IMR-90 (cell line): ENCODE measurements around the gene MLX. TPM values are rescaled to one million over a fixed set of nuclear protein-coding genes. Genes with fewer than 3 reads are reported as not detected.

Experiments
- ATAC-seq: fragments of 200-7000 bp; cut with Tn5 transposase; 2 replicates; pipeline ENCODE4 v1.9.1; 2020; ENCODE audit warnings: low read depth, mild to moderate bottlenecking, moderate library complexity
- BruUV-seq: library from RNA; stranded (reverse); fragments of 400-500 nt; replicated peaks from 2 replicates; lab custom pipeline; 2021; lab: Mats Ljungman, UMichigan
- CTCF ChIA-PET: fragments of 300-600 bp; formaldehyde crosslinking; extraction: SDS; loops from one replicate; lab custom pipeline; 2021; ENCODE audit warnings: antibody characterized with exemption; lab: Yijun Ruan, JAX
- POLR2A ChIA-PET: fragments of 300-600 bp; sonication (Branson Sonifier 250); formaldehyde crosslinking; loops from one replicate; lab custom pipeline; 2022; ENCODE audit warnings: antibody characterized with exemption; ENCODE audit not compliant: unreplicated experiment; lab: Charles Lee
- DNase-seq: peaks from one replicate; pipeline ENCODE4 v3.0.0; 2013
- H2AFZ ChIP-seq: replicated peaks from 2 replicates; pipeline ENCODE3; 2013; ENCODE audit warnings: low read length, mild to moderate bottlenecking; ENCODE audit not compliant: poor library complexity
- H2AK5ac ChIP-seq: 2 replicates; pipeline ENCODE4 v1.6.1; 2013; ENCODE audit warnings: low read depth, low read length, inconsistent platforms
- H2AK9ac ChIP-seq: replicated peaks from 2 replicates; pipeline ENCODE3; 2013; ENCODE audit warnings: mild to moderate bottlenecking, low read depth, low read length, moderate library complexity; ENCODE audit not compliant: poor library complexity
- H2BK120ac ChIP-seq: 2 replicates; pipeline ENCODE4 v1.6.1; 2013; ENCODE audit warnings: low read depth, low read length, inconsistent platforms
- H2BK15ac ChIP-seq: 3 replicates; pipeline ENCODE4 v1.6.1; 2013; ENCODE audit warnings: low read depth, low read length, inconsistent platforms
- H2BK20ac ChIP-seq: 2 replicates; pipeline ENCODE4 v1.6.1; 2013; ENCODE audit warnings: low read depth, mild to moderate bottlenecking, inconsistent platforms, low read length, moderate library complexity
- H2BK5ac ChIP-seq: 2 replicates; pipeline ENCODE4 v1.6.1; 2013; ENCODE audit warnings: mild to moderate bottlenecking, low read depth, low read length, inconsistent platforms; ENCODE audit not compliant: poor library complexity, severe bottlenecking
- H3K14ac ChIP-seq: replicated peaks from 2 replicates; pipeline ENCODE4 v1.6.1; 2013; ENCODE audit warnings: low read depth, low read length, inconsistent platforms
- H3K18ac ChIP-seq: 2 replicates; pipeline ENCODE4 v1.6.1; 2013; ENCODE audit warnings: low read depth, low read length, control low read depth
- H3K23ac ChIP-seq: 2 replicates; pipeline ENCODE4 v1.6.1; 2013; ENCODE audit warnings: low read depth, low read length, inconsistent platforms
- H3K27ac ChIP-seq: 2 replicates; pipeline ENCODE4 v1.5.1; 2013; ENCODE audit warnings: mild to moderate bottlenecking, control low read depth, low read length; ENCODE audit not compliant: insufficient read depth
- H3K27me3 ChIP-seq: 2 replicates; pipeline ENCODE4 v1.6.1; 2013; ENCODE audit warnings: low read length; ENCODE audit not compliant: control insufficient read depth, insufficient read depth
- H3K36me3 ChIP-seq: 2 replicates; pipeline ENCODE4 v1.6.1; 2013; ENCODE audit warnings: low read length, mixed read lengths; ENCODE audit not compliant: control insufficient read depth, insufficient read depth
- H3K4ac ChIP-seq: 2 replicates; pipeline ENCODE4 v1.6.1; 2013; ENCODE audit warnings: low read depth, low read length, inconsistent platforms
- H3K4me1 ChIP-seq: 2 replicates; pipeline ENCODE4 v1.6.1; 2013; ENCODE audit warnings: low read length, mixed read lengths; ENCODE audit not compliant: control insufficient read depth, insufficient read depth
- H3K4me2 ChIP-seq: 2 replicates; pipeline ENCODE4 v1.6.1; 2013; ENCODE audit warnings: low read depth, mild to moderate bottlenecking, control low read depth, low read length, moderate library complexity
- H3K4me3 ChIP-seq: 2 replicates; pipeline ENCODE4 v1.5.1; 2013; ENCODE audit warnings: low read depth, mild to moderate bottlenecking, control low read depth, low read length, moderate library complexity; ENCODE audit not compliant: insufficient read depth
- H3K56ac ChIP-seq: 2 replicates; pipeline ENCODE4 v1.6.1; 2013; ENCODE audit warnings: low read length, inconsistent platforms; ENCODE audit not compliant: insufficient read depth; ENCODE audit errors: extremely low read depth
- H3K79me1 ChIP-seq, 2 experiments: 2 replicates each; pipeline ENCODE4 v1.6.1; 2013; ENCODE audit warnings: low read length in 2 of 2, inconsistent platforms in 1 of 2, low read depth in 1 of 2
- H3K9ac ChIP-seq: 2 replicates; pipeline ENCODE4 v1.6.1; 2013; ENCODE audit warnings: low read depth, low read length, control low read depth
- H3K9me1 ChIP-seq: 2 replicates; pipeline ENCODE4 v1.6.1; 2013; ENCODE audit warnings: low read length, inconsistent platforms; ENCODE audit not compliant: insufficient read depth
- H3K9me3 ChIP-seq: 2 replicates; pipeline ENCODE4 v1.6.1; 2013; ENCODE audit warnings: low read length; ENCODE audit not compliant: control insufficient read depth, insufficient read depth
- H4K20me1 ChIP-seq: 2 replicates; pipeline ENCODE4 v1.6.1; 2013; ENCODE audit warnings: low read length, inconsistent platforms; ENCODE audit not compliant: insufficient read depth
- H4K5ac ChIP-seq: 2 replicates; pipeline ENCODE4 v1.6.1; 2013; ENCODE audit warnings: mild to moderate bottlenecking, low read depth, low read length, control low read depth
- H4K8ac ChIP-seq, 2 experiments: 2 replicates each; pipeline ENCODE4 v1.6.1; 2013; ENCODE audit warnings: low read depth in 2 of 2, low read length in 2 of 2, control low read depth in 1 of 2, inconsistent platforms in 1 of 2
- H4K91ac ChIP-seq: 2 replicates; pipeline ENCODE4 v1.6.1; 2013; ENCODE audit warnings: low read depth, low read length, inconsistent platforms; ENCODE audit not compliant: insufficient read depth
- BHLHE40 ChIP-seq: fragments of 150-350 bp; IDR thresholded peaks from 2 replicates; pipeline ENCODE4 v1.6.1; 2016; ENCODE audit warnings: mild to moderate bottlenecking, low read depth, low read length
- CEBPB ChIP-seq: IDR thresholded peaks from 2 replicates; pipeline ENCODE4 v1.6.1; 2012; ENCODE audit warnings: low read depth, low read length, improper control_type of control experiment
- CHD1 ChIP-seq: IDR thresholded peaks from 2 replicates; pipeline ENCODE4 v1.6.1; 2012; ENCODE audit warnings: low read depth, low read length, improper control_type of control experiment
- FOS ChIP-seq: fragments of 150-350 bp; IDR thresholded peaks from 2 replicates; pipeline ENCODE4 v1.6.1; 2016; ENCODE audit warnings: low read depth, low read length
- MAZ ChIP-seq: IDR thresholded peaks from 2 replicates; pipeline ENCODE4 v1.6.1; 2012; ENCODE audit warnings: low read depth, mild to moderate bottlenecking, low read length, improper control_type of control experiment, moderate library complexity, borderline replicate concordance
- MXI1 ChIP-seq: IDR thresholded peaks from 2 replicates; pipeline ENCODE4 v1.6.1; 2012; ENCODE audit warnings: low read depth, mild to moderate bottlenecking, low read length, moderate library complexity, borderline replicate concordance
- NFE2L2 ChIP-seq: fragments of 150-350 bp; IDR thresholded peaks from 2 replicates; pipeline ENCODE4 v1.6.1; 2016; ENCODE audit warnings: low read depth, mild to moderate bottlenecking, low read length
- POLR2A ChIP-seq: IDR thresholded peaks from 2 replicates; pipeline ENCODE4 v1.6.1; 2012; ENCODE audit warnings: mild to moderate bottlenecking, low read depth, low read length
- RAD21 ChIP-seq: IDR thresholded peaks from 2 replicates; pipeline ENCODE4 v1.6.1; 2012; ENCODE audit warnings: low read length, improper control_type of control experiment
- RCOR1 ChIP-seq: IDR thresholded peaks from 2 replicates; pipeline ENCODE4 v1.6.1; 2012; ENCODE audit warnings: mild to moderate bottlenecking, low read length, improper control_type of control experiment; ENCODE audit not compliant: insufficient replicate concordance
- RFX5 ChIP-seq: IDR thresholded peaks from 2 replicates; pipeline ENCODE4 v1.8.0; 2012; ENCODE audit warnings: low read depth, mild to moderate bottlenecking, low read length, moderate library complexity
- SMC3 ChIP-seq: fragments of 150-350 bp; IDR thresholded peaks from 2 replicates; pipeline ENCODE4 v1.6.1; 2016; ENCODE audit warnings: low read depth, mild to moderate bottlenecking, antibody characterized with exemption, low read length, moderate library complexity
- WGBS, 2 experiments: methylation state at CpG; one replicate each; pipeline versions ENCODE4 v1.1.5 to v1.1.7; 2013; ENCODE audit warnings: missing lambda C conversion rate in 2 of 2; ENCODE audit not compliant: insufficient read length in 1 of 2; ENCODE audit errors: extremely low coverage in 2 of 2; 5-methylcytosine and 5-hydroxymethylcytosine counted together
- dilution Hi-C: fragments of 300-500 bp; cut with HindIII; formaldehyde crosslinking; loops from one replicate; pipeline ENCODE4 v1.14.3; 2018; ENCODE audit warnings: low sequenced_read_pairs; ENCODE audit not compliant: unreplicated experiment
- in situ Hi-C: fragments of 300-500 bp; cut with MboI; formaldehyde crosslinking; loops from 3 replicates; pipeline ENCODE4 v1.14.3; 2019; ENCODE audit warnings: low sequenced_read_pairs, inconsistent platforms, mixed read lengths
- intact Hi-C: fragments of 100-400 bp; cut with micrococcal nuclease; formaldehyde crosslinking; loops from 2 replicates; pipeline ENCODE4 v1.10.0; 2022
- polyA plus RNA-seq, 3 experiments: library from polyadenylated mRNA; depleted of rRNA; stranded (reverse); fragments of >200 nt; gene quantifications; 2 replicates each; pipeline ENCODE4 v1.2.3, GENCODE V29; 2012; ENCODE audit warnings: low replicate concordance in 1 of 3
- total RNA-seq: library from RNA; depleted of rRNA; stranded (reverse); fragments of >200 nt; gene quantifications from 2 replicates; pipeline ENCODE4 v1.2.3, GENCODE V29; 2012
- TF ChIP-seq, protein P1 (sequence below): fragments of 150-350 bp; IDR thresholded peaks from 2 replicates; pipeline ENCODE4 v1.6.1; 2017; ENCODE audit warnings: mild to moderate bottlenecking, antibody characterized with exemption, low read length, low read depth
- TF ChIP-seq, protein P2 (sequence below): fragments of 150-350 bp; IDR thresholded peaks from 2 replicates; pipeline ENCODE4 v1.6.1; 2016; ENCODE audit warnings: low read depth, mild to moderate bottlenecking, low read length, moderate library complexity, borderline replicate concordance
- TF ChIP-seq, protein P3 (sequence below): conservative IDR thresholded peaks from 2 replicates; pipeline ENCODE4 v1.5.1; 2012; ENCODE audit warnings: mild to moderate bottlenecking, low read depth, low read length, improper control_type of control experiment

The MLX gene
- total and polyA plus RNA-seq, 2 of the 4 experiments (the other 2 are of a cell fraction): 37.8 to 45.6 TPM

DNA sequence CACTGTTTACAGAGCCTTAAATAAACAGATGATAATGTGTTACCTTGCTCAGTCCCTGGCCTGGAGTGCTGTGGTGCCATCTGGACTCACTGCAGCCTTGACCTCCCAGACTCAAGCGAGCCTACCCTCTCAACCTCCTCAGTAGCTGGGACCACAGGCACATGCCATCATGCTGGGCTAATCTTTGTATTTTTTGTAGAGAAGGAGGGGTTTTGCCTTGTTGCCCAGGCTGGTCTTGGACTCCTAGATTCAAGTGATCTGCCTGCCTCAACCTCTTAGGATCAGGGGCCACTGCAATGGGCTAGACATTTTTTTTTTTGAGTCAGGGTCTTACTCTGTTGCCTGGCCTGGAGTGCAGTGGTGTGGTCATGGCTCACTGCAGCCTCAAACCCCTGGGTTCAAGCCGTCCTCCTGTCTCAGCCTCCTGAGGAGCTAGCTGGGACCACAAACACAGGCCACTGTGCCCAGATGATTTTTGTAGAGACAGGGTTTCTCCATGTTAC, 35.9 kb upstream of the MLX start:
- H3K4me1 ChIP-seq: peaks cover 26% of the 10 kb centered on the region
- peak overlapping the region in 1 of 2 experiments; percentile 84; a peak in 1 of 4 replicates for H4K8ac ChIP-seq
- H2BK15ac ChIP-seq: no peak overlapping the region
- H2BK120ac ChIP-seq: peak overlapping the region; percentile 35
- H2BK5ac ChIP-seq: peak overlapping the region; percentile 17
- no peak for TF ChIP-seq FOS
- no peak for TF ChIP-seq CEBPB
- no peak for TF ChIP-seq RCOR1
- TF ChIP-seq, protein P1, sequence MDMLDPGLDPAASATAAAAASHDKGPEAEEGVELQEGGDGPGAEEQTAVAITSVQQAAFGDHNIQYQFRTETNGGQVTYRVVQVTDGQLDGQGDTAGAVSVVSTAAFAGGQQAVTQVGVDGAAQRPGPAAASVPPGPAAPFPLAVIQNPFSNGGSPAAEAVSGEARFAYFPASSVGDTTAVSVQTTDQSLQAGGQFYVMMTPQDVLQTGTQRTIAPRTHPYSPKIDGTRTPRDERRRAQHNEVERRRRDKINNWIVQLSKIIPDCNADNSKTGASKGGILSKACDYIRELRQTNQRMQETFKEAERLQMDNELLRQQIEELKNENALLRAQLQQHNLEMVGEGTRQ: no peak
- TF ChIP-seq, protein P2, sequence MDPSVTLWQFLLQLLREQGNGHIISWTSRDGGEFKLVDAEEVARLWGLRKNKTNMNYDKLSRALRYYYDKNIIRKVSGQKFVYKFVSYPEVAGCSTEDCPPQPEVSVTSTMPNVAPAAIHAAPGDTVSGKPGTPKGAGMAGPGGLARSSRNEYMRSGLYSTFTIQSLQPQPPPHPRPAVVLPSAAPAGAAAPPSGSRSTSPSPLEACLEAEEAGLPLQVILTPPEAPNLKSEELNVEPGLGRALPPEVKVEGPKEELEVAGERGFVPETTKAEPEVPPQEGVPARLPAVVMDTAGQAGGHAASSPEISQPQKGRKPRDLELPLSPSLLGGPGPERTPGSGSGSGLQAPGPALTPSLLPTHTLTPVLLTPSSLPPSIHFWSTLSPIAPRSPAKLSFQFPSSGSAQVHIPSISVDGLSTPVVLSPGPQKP: no peak
- TF ChIP-seq, protein P3, sequence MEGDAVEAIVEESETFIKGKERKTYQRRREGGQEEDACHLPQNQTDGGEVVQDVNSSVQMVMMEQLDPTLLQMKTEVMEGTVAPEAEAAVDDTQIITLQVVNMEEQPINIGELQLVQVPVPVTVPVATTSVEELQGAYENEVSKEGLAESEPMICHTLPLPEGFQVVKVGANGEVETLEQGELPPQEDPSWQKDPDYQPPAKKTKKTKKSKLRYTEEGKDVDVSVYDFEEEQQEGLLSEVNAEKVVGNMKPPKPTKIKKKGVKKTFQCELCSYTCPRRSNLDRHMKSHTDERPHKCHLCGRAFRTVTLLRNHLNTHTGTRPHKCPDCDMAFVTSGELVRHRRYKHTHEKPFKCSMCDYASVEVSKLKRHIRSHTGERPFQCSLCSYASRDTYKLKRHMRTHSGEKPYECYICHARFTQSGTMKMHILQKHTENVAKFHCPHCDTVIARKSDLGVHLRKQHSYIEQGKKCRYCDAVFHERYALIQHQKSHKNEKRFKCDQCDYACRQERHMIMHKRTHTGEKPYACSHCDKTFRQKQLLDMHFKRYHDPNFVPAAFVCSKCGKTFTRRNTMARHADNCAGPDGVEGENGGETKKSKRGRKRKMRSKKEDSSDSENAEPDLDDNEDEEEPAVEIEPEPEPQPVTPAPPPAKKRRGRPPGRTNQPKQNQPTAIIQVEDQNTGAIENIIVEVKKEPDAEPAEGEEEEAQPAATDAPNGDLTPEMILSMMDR: no peak
- TF ChIP-seq RFX5: no peak
- TF ChIP-seq MXI1: no peak
- no peak for TF ChIP-seq NFE2L2
- no peak for TF ChIP-seq RAD21
- no peak for TF ChIP-seq SMC3
- TF ChIP-seq BHLHE40: no peak
- no peak for TF ChIP-seq POLR2A
- TF ChIP-seq MAZ: no peak
- no peak for TF ChIP-seq CHD1
- in situ Hi-C loops: no loop called here
- no peak overlapping the region for H3K56ac ChIP-seq
- H4K91ac ChIP-seq: peak overlapping the region; percentile 8; the same call in 1 of the 2 replicates
- no peaks in the 10 kb centered on the region for H3K9me3 ChIP-seq
- dilution Hi-C loops: no loop called here
- H2BK20ac ChIP-seq: no peak overlapping the region
- DNase-seq (no peak), ATAC-seq (no peak)
- no TSS peak for BruUV-seq
- H2AFZ ChIP-seq: no peak overlapping the region
- H3K23ac ChIP-seq: peak overlapping the region; percentile 44; the same call in 1 of the 2 replicates
- H2AK5ac ChIP-seq: peak overlapping the region; percentile 10; the same call in 1 of the 2 replicates
- no peak overlapping the region for H3K4me3 ChIP-seq
- no peaks in the 10 kb centered on the region for H3K36me3 ChIP-seq
- no peak overlapping the region for H3K27ac ChIP-seq
- H3K14ac ChIP-seq: peak overlapping the region; percentile 72
- H3K9ac ChIP-seq: no peak overlapping the region
- H3K4me2 ChIP-seq: no peak overlapping the region
- peaks cover 3 to 19% of the 10 kb centered on the region in 2 experiments; a peak in 2 of 4 replicates for H3K79me1 ChIP-seq
- intact Hi-C loops: no loop called here
- peaks cover 20% of the 10 kb centered on the region for H3K9me1 ChIP-seq
- peak overlapping the region; percentile 76 for H3K4ac ChIP-seq
- 100% methylated on average over 1 of the region's 2 CpGs; no CpG with 5 or more reads in 1 of the 2 experiments for WGBS, 2 experiments
- ChIA-PET POLR2A (no interaction called here), CTCF (interaction anchor here (0.8 to 1.2 kb wide), 2 partner anchors 10 to 209 kb away, joined by 3 to 4 read pairs; no protein-coding TSS in a partner anchor)
- no peaks in the 10 kb centered on the region for H4K20me1 ChIP-seq
- H4K5ac ChIP-seq: 0 out of 2 replicates have a peak overlapping the region, but pooled peaks have one; percentile 13
- no peak overlapping the region for H3K18ac ChIP-seq
- no peak overlapping the region for H2AK9ac ChIP-seq
- H3K27me3 ChIP-seq: no peaks in the 10 kb centered on the region
